Breast epithelium (tissue), 3 donors: ENCODE measurements around the gene CNNM2.

ENCODE experiments used
- CTCF ChIP-seq, 3 donors: fragments of 450-650 bp; IDR thresholded peaks; one replicate each; pipeline ENCODE4 v1.5.1; 2016 to 2017; ENCODE audit warnings: antibody characterized with exemption in 3 of 3, mild to moderate bottlenecking in 3 of 3, moderate library complexity in 3 of 3
- POLR2A ChIP-seq: fragments of 450-650 bp; IDR thresholded peaks from one replicate; pipeline ENCODE4 v1.6.1; 2016; ENCODE audit warnings: antibody characterized with exemption, mild to moderate bottlenecking, moderate library complexity

DNA sequence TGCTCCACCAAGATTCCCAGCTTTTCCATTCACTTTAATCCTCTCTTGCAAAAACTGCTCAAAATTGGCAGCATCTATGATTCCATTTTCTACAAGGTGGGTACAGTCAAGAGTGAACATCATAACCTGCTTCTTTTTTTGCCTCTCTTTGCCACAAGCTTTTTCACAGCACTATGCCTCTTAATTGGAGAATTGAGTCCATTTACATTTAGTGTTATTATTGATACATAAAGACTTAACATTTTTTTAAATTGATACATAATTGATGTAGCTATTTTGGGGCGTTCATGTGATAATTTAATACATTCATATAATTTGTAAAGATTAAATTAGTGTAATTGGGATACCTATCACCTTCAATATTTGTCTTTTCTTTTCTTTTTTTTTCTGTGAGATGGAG is 30.0 kb upstream of the CNNM2 start:
- TF ChIP-seq POLR2A, result no peak
- no peak for TF ChIP-seq CTCF (IDR thresholded peaks at IDR 0.05)
